HTR-8/SVneo (cell line): Measurements from ENCODE around the gene CTSO.

Experiments
- DNase-seq: peaks from one replicate; pipeline ENCODE4 v3.0.0; 2011; ENCODE audit warnings: low spot score, mixed read lengths; ENCODE audit not compliant: insufficient read length
- FAIRE-seq: peaks from 2 replicates; lab custom pipeline; 2011; peaks lifted over from hg19 to GRCh38; lab: Jason Lieb, UNC

The CTSO gene

DNA sequence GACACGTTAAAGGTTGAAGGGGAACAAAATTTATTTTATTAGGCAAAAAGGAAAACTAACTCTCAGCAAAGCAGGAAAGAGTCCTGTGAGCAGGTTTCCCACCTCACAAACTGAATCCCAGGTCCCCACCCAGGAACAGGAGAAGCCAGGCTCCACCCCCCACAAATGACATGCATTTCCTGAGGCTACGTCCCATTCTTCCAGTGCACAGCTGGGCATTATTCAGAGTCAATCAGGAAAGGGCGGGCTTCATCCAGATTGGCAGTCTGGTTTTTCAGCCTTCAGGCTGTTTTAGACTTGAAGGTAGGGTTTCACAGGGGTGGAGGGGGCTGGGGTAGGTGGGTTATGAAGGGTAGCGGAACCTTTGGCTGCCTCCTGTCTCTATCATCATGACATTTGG lies 75.7 kb downstream of the CTSO start:
- no peak for DNase-seq
- no peak for FAIRE-seq

GRCh38 chr4:155875878-155876277 lies 77.8 kb downstream of the CTSO start:
- FAIRE-seq (no peak), DNase-seq (no peak)
